Mesothelial cell of epicardium (in vitro differentiated cells): Measurements from ENCODE around the gene CLEC16A. TPM values are rescaled to one million over a fixed set of nuclear protein-coding genes. Genes with fewer than 3 reads are reported as not detected.
A peak's percentile ranks its signal among the peaks of the same experiment; 100 is the strongest.

Experiments used
- DNase-seq, 2 experiments: peaks; one replicate each; pipeline ENCODE4 v3.0.0; 2021; ENCODE audit warnings: low spot score in 2 of 2; ENCODE audit not compliant: unreplicated experiment in 2 of 2
- H3K27ac Mint-ChIP-seq: 2 replicates; pipeline ENCODE4 v1.8.0; 2021; ENCODE audit warnings: mixed read lengths
- H3K27me3 Mint-ChIP-seq: 2 replicates; pipeline ENCODE4 v1.8.0; 2021; ENCODE audit warnings: low read depth, mixed read lengths
- H3K36me3 Mint-ChIP-seq: 2 replicates; pipeline ENCODE4 v1.8.0; 2021; ENCODE audit warnings: mixed read lengths
- H3K4me1 Mint-ChIP-seq: 2 replicates; pipeline ENCODE4 v1.8.0; 2021; ENCODE audit warnings: mixed read lengths
- H3K4me3 Mint-ChIP-seq: 2 replicates; pipeline ENCODE4 v1.8.0; 2021; ENCODE audit warnings: mild to moderate bottlenecking, moderate library complexity, mixed read lengths
- H3K9me3 Mint-ChIP-seq: 2 replicates; pipeline ENCODE4 v1.8.0; 2021; ENCODE audit warnings: mixed read lengths
- total RNA-seq: library from RNA; stranded (reverse); gene quantifications from 3 replicates; pipeline ENCODE4 v1.2.1, GENCODE V29; 2021
- TF ChIP-seq, protein P1 (sequence below): fragments of 200-600 bp; sonication (generic); IDR thresholded peaks from one replicate; pipeline ENCODE4 v1.5.0; 2021; ENCODE audit warnings: antibody characterized with exemption; ENCODE audit not compliant: unreplicated experiment

The CLEC16A gene, protein sequence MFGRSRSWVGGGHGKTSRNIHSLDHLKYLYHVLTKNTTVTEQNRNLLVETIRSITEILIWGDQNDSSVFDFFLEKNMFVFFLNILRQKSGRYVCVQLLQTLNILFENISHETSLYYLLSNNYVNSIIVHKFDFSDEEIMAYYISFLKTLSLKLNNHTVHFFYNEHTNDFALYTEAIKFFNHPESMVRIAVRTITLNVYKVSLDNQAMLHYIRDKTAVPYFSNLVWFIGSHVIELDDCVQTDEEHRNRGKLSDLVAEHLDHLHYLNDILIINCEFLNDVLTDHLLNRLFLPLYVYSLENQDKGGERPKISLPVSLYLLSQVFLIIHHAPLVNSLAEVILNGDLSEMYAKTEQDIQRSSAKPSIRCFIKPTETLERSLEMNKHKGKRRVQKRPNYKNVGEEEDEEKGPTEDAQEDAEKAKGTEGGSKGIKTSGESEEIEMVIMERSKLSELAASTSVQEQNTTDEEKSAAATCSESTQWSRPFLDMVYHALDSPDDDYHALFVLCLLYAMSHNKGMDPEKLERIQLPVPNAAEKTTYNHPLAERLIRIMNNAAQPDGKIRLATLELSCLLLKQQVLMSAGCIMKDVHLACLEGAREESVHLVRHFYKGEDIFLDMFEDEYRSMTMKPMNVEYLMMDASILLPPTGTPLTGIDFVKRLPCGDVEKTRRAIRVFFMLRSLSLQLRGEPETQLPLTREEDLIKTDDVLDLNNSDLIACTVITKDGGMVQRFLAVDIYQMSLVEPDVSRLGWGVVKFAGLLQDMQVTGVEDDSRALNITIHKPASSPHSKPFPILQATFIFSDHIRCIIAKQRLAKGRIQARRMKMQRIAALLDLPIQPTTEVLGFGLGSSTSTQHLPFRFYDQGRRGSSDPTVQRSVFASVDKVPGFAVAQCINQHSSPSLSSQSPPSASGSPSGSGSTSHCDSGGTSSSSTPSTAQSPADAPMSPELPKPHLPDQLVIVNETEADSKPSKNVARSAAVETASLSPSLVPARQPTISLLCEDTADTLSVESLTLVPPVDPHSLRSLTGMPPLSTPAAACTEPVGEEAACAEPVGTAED
- total RNA-seq, result 40.5 to 44.9 TPM (median 43.3 TPM) in 3 replicates

DNA sequence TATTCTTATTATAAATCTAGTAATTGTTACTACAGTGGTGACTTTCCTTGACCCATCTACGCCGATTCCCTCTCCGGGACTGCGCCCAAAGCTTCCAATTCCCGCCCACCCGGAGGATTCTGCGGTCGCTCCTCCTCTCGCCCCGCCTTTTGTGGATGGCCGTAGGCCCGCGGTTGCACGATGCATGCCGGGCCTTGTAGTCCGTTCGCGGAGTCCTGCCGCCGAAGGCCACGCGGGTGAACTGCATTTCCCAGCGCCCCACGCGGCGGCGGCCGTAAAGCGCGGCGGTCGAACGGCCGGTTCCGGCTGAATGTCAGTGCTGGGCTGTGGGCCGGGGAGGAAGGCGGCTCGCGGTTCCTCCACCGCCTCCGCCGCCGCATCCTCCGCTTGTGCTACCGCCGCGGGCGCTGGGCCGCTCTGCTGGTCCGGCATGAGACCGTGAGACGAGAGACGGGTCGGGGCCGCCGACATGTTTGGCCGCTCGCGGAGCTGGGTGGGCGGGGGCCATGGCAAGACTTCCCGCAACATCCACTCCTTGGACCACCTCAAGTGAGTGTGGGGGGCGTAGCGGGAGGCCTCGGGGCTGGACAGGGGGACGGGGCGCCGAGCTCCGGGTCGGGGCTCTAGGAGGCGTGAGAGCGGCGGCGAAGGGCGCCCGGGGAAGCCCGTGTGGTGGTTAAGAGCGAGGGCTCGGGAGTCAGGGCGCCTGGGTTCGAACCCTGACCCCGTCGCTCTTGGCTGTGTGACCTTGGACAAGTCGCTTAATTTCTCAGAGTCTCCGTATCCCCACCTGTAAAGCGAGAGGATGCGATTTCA is at the start of gene CLEC16A:
CLEC16A (plus strand) TSS at position 316 of the 816 bp plus-strand sequence; CDS start at position 470, 154 bp downstream.
- H3K36me3 Mint-ChIP-seq, result no peaks in the 10 kb centered on the region
- H3K27ac Mint-ChIP-seq, result peak within 1 kb of the TSS; percentile 75
- TF ChIP-seq, protein P1, sequence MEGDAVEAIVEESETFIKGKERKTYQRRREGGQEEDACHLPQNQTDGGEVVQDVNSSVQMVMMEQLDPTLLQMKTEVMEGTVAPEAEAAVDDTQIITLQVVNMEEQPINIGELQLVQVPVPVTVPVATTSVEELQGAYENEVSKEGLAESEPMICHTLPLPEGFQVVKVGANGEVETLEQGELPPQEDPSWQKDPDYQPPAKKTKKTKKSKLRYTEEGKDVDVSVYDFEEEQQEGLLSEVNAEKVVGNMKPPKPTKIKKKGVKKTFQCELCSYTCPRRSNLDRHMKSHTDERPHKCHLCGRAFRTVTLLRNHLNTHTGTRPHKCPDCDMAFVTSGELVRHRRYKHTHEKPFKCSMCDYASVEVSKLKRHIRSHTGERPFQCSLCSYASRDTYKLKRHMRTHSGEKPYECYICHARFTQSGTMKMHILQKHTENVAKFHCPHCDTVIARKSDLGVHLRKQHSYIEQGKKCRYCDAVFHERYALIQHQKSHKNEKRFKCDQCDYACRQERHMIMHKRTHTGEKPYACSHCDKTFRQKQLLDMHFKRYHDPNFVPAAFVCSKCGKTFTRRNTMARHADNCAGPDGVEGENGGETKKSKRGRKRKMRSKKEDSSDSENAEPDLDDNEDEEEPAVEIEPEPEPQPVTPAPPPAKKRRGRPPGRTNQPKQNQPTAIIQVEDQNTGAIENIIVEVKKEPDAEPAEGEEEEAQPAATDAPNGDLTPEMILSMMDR, result peak; percentile 28
- peak within 1 kb of the TSS; percentile 83 for H3K4me3 Mint-ChIP-seq
- no peaks in the 10 kb centered on the region for H3K27me3 Mint-ChIP-seq
- H3K4me1 Mint-ChIP-seq, result peaks cover 63% of the 10 kb centered on the region
- no peaks in the 10 kb centered on the region for H3K9me3 Mint-ChIP-seq
- peak; percentile 91 to 95 for DNase-seq

DNA sequence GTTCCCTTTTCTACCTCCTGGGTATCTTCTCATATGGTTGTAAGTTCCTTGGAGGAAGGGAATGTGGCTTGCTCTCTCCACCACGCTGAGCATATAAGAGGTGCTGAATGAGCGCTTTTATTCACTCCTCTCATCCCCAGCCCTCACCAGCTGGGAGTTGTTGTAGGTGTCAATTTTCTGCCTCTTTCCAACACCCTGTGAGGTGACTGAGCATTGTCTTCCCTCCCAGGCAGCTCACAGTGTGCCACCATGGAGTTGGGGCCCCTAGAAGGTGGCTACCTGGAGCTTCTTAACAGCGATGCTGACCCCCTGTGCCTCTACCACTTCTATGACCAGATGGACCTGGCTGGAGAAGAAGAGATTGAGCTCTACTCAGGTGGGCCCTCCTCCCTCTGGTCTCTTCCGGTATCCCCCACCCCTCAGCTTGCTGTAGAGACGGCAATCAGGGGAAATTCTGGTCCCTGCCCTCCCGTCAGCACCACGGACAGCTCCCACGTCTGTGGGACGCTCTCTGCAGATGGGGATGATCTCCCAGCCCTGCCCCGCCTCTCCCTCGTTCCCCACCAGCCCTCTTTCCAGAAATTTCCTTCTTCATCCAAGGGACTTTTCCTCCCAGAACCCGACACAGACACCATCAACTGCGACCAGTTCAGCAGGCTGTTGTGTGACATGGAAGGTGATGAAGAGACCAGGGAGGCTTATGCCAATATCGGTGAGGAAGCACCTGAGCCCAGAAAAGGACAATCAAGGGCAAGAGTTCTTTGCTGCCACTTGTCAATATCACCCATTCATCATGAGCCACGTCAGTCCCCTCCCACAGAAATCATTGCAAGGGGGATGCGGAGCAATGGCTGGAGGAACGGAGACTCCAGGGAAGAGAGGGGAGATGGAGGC is 49.1 kb upstream of the CLEC16A start:
- H3K9me3 Mint-ChIP-seq, result no peaks in the 10 kb centered on the region
- no peaks in the 10 kb centered on the region for H3K4me1 Mint-ChIP-seq
- H3K36me3 Mint-ChIP-seq, result no peaks in the 10 kb centered on the region
- peak; percentile 76 to 88 for DNase-seq
- TF ChIP-seq, protein P1, result no peak
- H3K27me3 Mint-ChIP-seq, result peaks cover 33% of the 10 kb centered on the region
- no peak overlapping the region for H3K27ac Mint-ChIP-seq
- H3K4me3 Mint-ChIP-seq, result no peak overlapping the region

DNA sequence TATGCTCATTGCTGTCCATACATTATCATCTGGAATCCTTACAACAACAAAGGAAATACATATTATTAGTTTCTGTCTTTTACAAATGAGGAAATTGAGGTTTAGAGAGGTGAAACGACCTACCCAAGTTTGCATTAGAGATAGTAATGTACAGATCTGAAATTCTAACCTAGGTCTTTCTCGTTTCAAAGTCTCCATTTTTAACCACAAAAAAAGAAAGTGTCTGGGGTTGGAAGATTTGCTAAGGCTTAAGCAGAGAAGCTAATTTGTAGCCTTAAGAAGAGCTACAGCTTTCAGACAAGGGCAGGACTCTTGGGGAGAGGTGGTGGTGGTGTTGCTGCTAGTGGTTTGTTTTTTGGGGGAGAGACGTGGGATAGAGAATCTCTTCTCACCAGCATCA is 48.2 kb upstream of the CLEC16A start:
- H3K9me3 Mint-ChIP-seq, result no peaks in the 10 kb centered on the region
- no peak overlapping the region for H3K4me3 Mint-ChIP-seq
- peaks cover 30% of the 10 kb centered on the region for H3K27me3 Mint-ChIP-seq
- H3K36me3 Mint-ChIP-seq, result no peaks in the 10 kb centered on the region
- H3K4me1 Mint-ChIP-seq, result no peaks in the 10 kb centered on the region
- TF ChIP-seq, protein P1, result no peak
- no peak overlapping the region for H3K27ac Mint-ChIP-seq
- no peak for DNase-seq

DNA sequence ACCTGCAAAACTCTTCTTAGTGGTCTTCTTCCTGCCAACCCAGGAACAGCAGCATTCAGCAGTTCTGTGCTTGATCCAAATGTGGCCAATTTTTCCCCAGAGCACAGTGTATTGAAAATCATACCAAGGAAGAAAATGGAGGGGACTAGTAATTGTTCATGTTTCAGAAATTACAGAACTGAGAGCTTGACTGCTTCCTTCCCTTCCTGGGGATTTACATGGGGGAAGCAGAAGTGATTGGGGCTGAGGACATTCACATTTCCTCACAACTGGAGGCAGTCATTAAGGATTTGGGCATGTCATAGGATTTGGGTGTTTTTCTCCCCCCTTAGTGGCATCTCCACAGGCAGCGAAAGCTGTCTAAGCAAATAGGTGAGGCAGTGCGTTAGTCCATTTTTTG is 47.6 kb upstream of the CLEC16A start:
- no peaks in the 10 kb centered on the region for H3K9me3 Mint-ChIP-seq
- peaks cover 30% of the 10 kb centered on the region for H3K27me3 Mint-ChIP-seq
- DNase-seq, result no peak
- no peak overlapping the region for H3K4me3 Mint-ChIP-seq
- H3K36me3 Mint-ChIP-seq, result no peaks in the 10 kb centered on the region
- no peak overlapping the region for H3K27ac Mint-ChIP-seq
- H3K4me1 Mint-ChIP-seq, result no peaks in the 10 kb centered on the region
- TF ChIP-seq, protein P1, result no peak
